Subcutaneous abdominal adipose tissue (tissue), 5 donors: Measurements from ENCODE around the gene SUCLG1.

Experiments used
- H3K27ac ChIP-seq: one replicate; pipeline ENCODE4 v1.7.0; 2013; ENCODE audit warnings: low read depth, mild to moderate bottlenecking, inconsistent platforms, low read length, moderate library complexity
- H3K27me3 ChIP-seq, 5 donors: one replicate each; pipeline ENCODE4 v1.7.0; 2013; ENCODE audit warnings: low read length in 5 of 5, inconsistent platforms in 1 of 5; ENCODE audit not compliant: control insufficient read depth in 5 of 5, insufficient read depth in 4 of 5
- H3K36me3 ChIP-seq, 5 donors: one replicate each; pipeline ENCODE4 v1.7.0; 2013; ENCODE audit warnings: low read length in 5 of 5; ENCODE audit not compliant: control insufficient read depth in 5 of 5, insufficient read depth in 5 of 5
- H3K4me1 ChIP-seq, 5 donors: one replicate each; pipeline ENCODE4 v1.7.0; 2013; ENCODE audit warnings: low read length in 5 of 5, mild to moderate bottlenecking in 3 of 5, moderate library complexity in 1 of 5; ENCODE audit not compliant: control insufficient read depth in 5 of 5, insufficient read depth in 5 of 5
- H3K4me3 ChIP-seq, 5 donors: one replicate each; pipeline ENCODE4 v1.7.0; 2013; ENCODE audit warnings: low read length in 5 of 5, low read depth in 1 of 5
- H3K9ac ChIP-seq, 5 donors: one replicate each; pipeline ENCODE4 v1.7.0; 2013; ENCODE audit warnings: low read length in 5 of 5, mild to moderate bottlenecking in 4 of 5, moderate library complexity in 3 of 5
- H3K9me3 ChIP-seq, 5 donors: one replicate each; pipeline ENCODE4 v1.7.0; 2013; ENCODE audit warnings: low read length in 5 of 5; ENCODE audit not compliant: control insufficient read depth in 5 of 5
- donor health status: healthy.
- donor health status: healthy.
- donor health status: healthy.
- donor health status: healthy.
- donor health status: healthy.

Gene SUCLG1

GRCh38 chr2:84394628-84395027, 64.5 kb downstream of the SUCLG1 start:
- no peaks in the 10 kb centered on the region for H3K9me3 ChIP-seq

GRCh38 chr2:84393829-84394228, 65.3 kb downstream of the SUCLG1 start:
- Histone ChIP-seq H3K9ac (no peak overlapping the region), H3K36me3 (no peaks in the 10 kb centered on the region), H3K9me3 (no peaks in the 10 kb centered on the region), H3K27ac (no peak overlapping the region), H3K27me3 (no peaks in the 10 kb centered on the region), H3K4me1 (no peaks in the 10 kb centered on the region), H3K4me3 (no peak overlapping the region)

More at GRCh38 chr2:84394628-84395027, 64.5 kb downstream of the SUCLG1 start:
- H3K9ac ChIP-seq: no peak overlapping the region
- H3K27me3 ChIP-seq: no peaks in the 10 kb centered on the region
- H3K4me3 ChIP-seq: no peak overlapping the region
- no peaks in the 10 kb centered on the region for H3K4me1 ChIP-seq
- no peaks in the 10 kb centered on the region for H3K36me3 ChIP-seq
- H3K27ac ChIP-seq: no peak overlapping the region

GRCh38 chr2:84389794-84390193, 69.3 kb downstream of the SUCLG1 start:
- Histone ChIP-seq H3K36me3 (no peaks in the 10 kb centered on the region), H3K27ac (no peak overlapping the region), H3K4me3 (no peak overlapping the region)

GRCh38 chr2:84388921-84389490, 70.1 kb downstream of the SUCLG1 start:
- Histone ChIP-seq H3K27ac (no peak overlapping the region), H3K27me3 (no peaks in the 10 kb centered on the region), H3K4me3 (no peak overlapping the region), H3K36me3 (no peaks in the 10 kb centered on the region), H3K4me1 (no peaks in the 10 kb centered on the region), H3K9me3 (no peaks in the 10 kb centered on the region), H3K9ac (no peak overlapping the region)

More at GRCh38 chr2:84389794-84390193, 69.3 kb downstream of the SUCLG1 start:
- H3K4me1 ChIP-seq: no peaks in the 10 kb centered on the region
- H3K9ac ChIP-seq: no peak overlapping the region
- H3K9me3 ChIP-seq: no peaks in the 10 kb centered on the region
- H3K27me3 ChIP-seq: no peaks in the 10 kb centered on the region

GRCh38 chr2:84388133-84388532, 70.9 kb downstream of the SUCLG1 start:
- Histone ChIP-seq H3K4me3 (no peak overlapping the region), H3K36me3 (no peaks in the 10 kb centered on the region), H3K9me3 (peaks cover 0 to 5% (median 0%) of the 10 kb centered on the region in 5 donors), H3K27me3 (no peaks in the 10 kb centered on the region), H3K27ac (no peak overlapping the region), H3K9ac (no peak overlapping the region), H3K4me1 (no peaks in the 10 kb centered on the region)

- H3K27me3 ChIP-seq: no peaks in the 10 kb centered on the region
- no peak overlapping the region for H3K9ac ChIP-seq
- H3K9me3 ChIP-seq: peaks cover 0 to 5% (median 0%) of the 10 kb centered on the region in 5 donors
- H3K4me3 ChIP-seq: no peak overlapping the region
- no peak overlapping the region for H3K27ac ChIP-seq
- no peaks in the 10 kb centered on the region for H3K4me1 ChIP-seq
- no peaks in the 10 kb centered on the region for H3K36me3 ChIP-seq
Observed at GRCh38 chr2:84386336-84387040, 72.6 kb downstream of the SUCLG1 start.

GRCh38 chr2:84383271-84383670, 75.8 kb downstream of the SUCLG1 start:
- Histone ChIP-seq H3K4me1 (no peaks in the 10 kb centered on the region), H3K9me3 (peaks cover 0 to 5% (median 0%) of the 10 kb centered on the region in 5 donors), H3K27ac (no peak overlapping the region)

GRCh38 chr2:84380875-84381274, 78.2 kb downstream of the SUCLG1 start:
- H3K27me3 ChIP-seq: no peaks in the 10 kb centered on the region
- no peak overlapping the region for H3K4me3 ChIP-seq
- no peaks in the 10 kb centered on the region for H3K4me1 ChIP-seq
- no peak overlapping the region for H3K9ac ChIP-seq
- no peak overlapping the region for H3K27ac ChIP-seq
- H3K9me3 ChIP-seq: peaks cover 0 to 5% (median 0%) of the 10 kb centered on the region in 5 donors
- no peaks in the 10 kb centered on the region for H3K36me3 ChIP-seq

More at GRCh38 chr2:84383271-84383670, 75.8 kb downstream of the SUCLG1 start:
- H3K36me3 ChIP-seq: no peaks in the 10 kb centered on the region
- no peak overlapping the region for H3K4me3 ChIP-seq
- H3K27me3 ChIP-seq: no peaks in the 10 kb centered on the region
- H3K9ac ChIP-seq: no peak overlapping the region

GRCh38 chr2:84378960-84379359, 80.1 kb downstream of the SUCLG1 start:
- H3K27ac ChIP-seq: no peak overlapping the region
- H3K9me3 ChIP-seq: peaks cover 0 to 5% (median 0%) of the 10 kb centered on the region in 5 donors
- H3K36me3 ChIP-seq: no peaks in the 10 kb centered on the region
- no peaks in the 10 kb centered on the region for H3K27me3 ChIP-seq
- H3K4me1 ChIP-seq: no peaks in the 10 kb centered on the region
- H3K4me3 ChIP-seq: no peak overlapping the region
- no peak overlapping the region for H3K9ac ChIP-seq

- Histone ChIP-seq H3K36me3 (no peaks in the 10 kb centered on the region), H3K27me3 (no peaks in the 10 kb centered on the region), H3K4me3 (no peak overlapping the region), H3K9me3 (peaks cover 0 to 3% (median 0%) of the 10 kb centered on the region in 5 donors), H3K27ac (no peak overlapping the region), H3K9ac (no peak overlapping the region), H3K4me1 (no peaks in the 10 kb centered on the region)
Observed at GRCh38 chr2:84375020-84375419, 84.1 kb downstream of the SUCLG1 start.
